WI38 (cell line): Measurements from ENCODE around the gene CACNB2.
"Not testable (repeated sequence)": the region's sequence is repeated elsewhere in the genome, so short reads cannot be mapped to it uniquely, and the experiment has no call there.

Source experiments
- H3K4me3 ChIP-seq: 2 replicates; pipeline ENCODE4 v1.5.1; 2011; ENCODE audit warnings: low read depth, mild to moderate bottlenecking, control low read depth, low read length
- CTCF ChIP-seq: IDR thresholded peaks from 2 replicates; pipeline ENCODE4 v1.5.1; 2012; ENCODE audit warnings: low read depth, mild to moderate bottlenecking, control low read depth, low read length

Gene CACNB2

GRCh38 chr10:18144928-18145327 is 4.7 kb downstream of the CACNB2 start:
- no peak overlapping the region for H3K4me3 ChIP-seq
- no peak for TF ChIP-seq CTCF

GRCh38 chr10:18145652-18146051 is 5.4 kb downstream of the CACNB2 start:
- TF ChIP-seq CTCF: no peak
- H3K4me3 ChIP-seq: no peak overlapping the region

GRCh38 chr10:18149196-18149800 is 9.1 kb downstream of the CACNB2 start:
- H3K4me3 ChIP-seq: no peak overlapping the region
- no peak for TF ChIP-seq CTCF

- no peak for TF ChIP-seq CTCF
- H3K4me3 ChIP-seq: no peak overlapping the region
Observed at GRCh38 chr10:18151356-18151890, 11.2 kb downstream of the CACNB2 start.

- H3K4me3 ChIP-seq: not testable (repeated sequence)
Observed at GRCh38 chr10:18153381-18153780, 13.2 kb downstream of the CACNB2 start.

- no peak overlapping the region for H3K4me3 ChIP-seq
- no peak for TF ChIP-seq CTCF
Observed at GRCh38 chr10:18155321-18155720, 15.1 kb downstream of the CACNB2 start.

- not testable (repeated sequence) for H3K4me3 ChIP-seq
Observed at GRCh38 chr10:18156797-18157196, 16.6 kb downstream of the CACNB2 start.

GRCh38 chr10:18157881-18158280 is 17.7 kb downstream of the CACNB2 start:
- no peak overlapping the region for H3K4me3 ChIP-seq
- TF ChIP-seq CTCF: no peak
